Spleen (tissue), 11 donors: ENCODE results near the gene SEC11A. TPM values are rescaled to one million over a fixed set of nuclear protein-coding genes. Genes with fewer than 3 reads are reported as not detected.

ENCODE experiments used
- DNase-seq: peaks from one replicate; pipeline ENCODE4 v3.0.0-alpha.2; 2020
- H3K27ac ChIP-seq, 8 donors: fragments of 200-600 bp; sonication (generic) in 7 of 8; 1 replicate in 4 of 8; 2 replicates in 4 of 8; pipeline versions ENCODE4 v1.5.0 to v1.8.0; 2016 to 2021; ENCODE audit warnings: inconsistent platforms in 4 of 8, mild to moderate bottlenecking in 4 of 8, moderate library complexity in 1 of 8
- H3K27me3 ChIP-seq, 7 donors: fragments of 200-600 bp; sonication (generic) in 6 of 7; replicated peaks in 1 of 7; 1 replicate in 4 of 7; 2 replicates in 3 of 7; pipeline versions ENCODE4 v1.5.0 to v1.8.0; 2016 to 2021; ENCODE audit warnings: inconsistent platforms in 3 of 7, mild to moderate bottlenecking in 1 of 7
- H3K36me3 ChIP-seq, 6 donors: fragments of 200-600 bp; sonication (generic) in 5 of 6; 1 replicate in 4 of 6; 2 replicates in 2 of 6; pipeline versions ENCODE4 v1.5.0 to v1.8.0; 2016 to 2021; ENCODE audit warnings: inconsistent platforms in 2 of 6
- H3K4me1 ChIP-seq, 6 donors: fragments of 200-600 bp; sonication (generic) in 5 of 6; 1 replicate in 3 of 6; 2 replicates in 3 of 6; pipeline versions ENCODE4 v1.5.0 to v1.8.0; 2016 to 2021; ENCODE audit warnings: inconsistent platforms in 3 of 6
- H3K4me3 ChIP-seq, 8 donors: fragments of 200-600 bp; sonication (generic) in 7 of 8; 1 replicate in 4 of 8; 2 replicates in 4 of 8; pipeline versions ENCODE4 v1.5.0 to v1.8.0; 2016 to 2021; ENCODE audit warnings: inconsistent platforms in 4 of 8, mild to moderate bottlenecking in 4 of 8, moderate library complexity in 2 of 8
- H3K9me3 ChIP-seq, 8 donors: fragments of 200-600 bp; sonication (generic) in 7 of 8; 1 replicate in 4 of 8; 2 replicates in 4 of 8; pipeline versions ENCODE4 v1.5.0 to v1.8.0; 2016 to 2021; ENCODE audit warnings: inconsistent platforms in 4 of 8
- POLR2A ChIP-seq, 3 donors: fragments of 450-650 bp; IDR thresholded peaks; one replicate each; pipeline ENCODE4 v1.5.1; 2017; ENCODE audit warnings: antibody characterized with exemption in 3 of 3, mild to moderate bottlenecking in 1 of 3
- POLR2AphosphoS5 ChIP-seq, 3 donors: sonication (generic); formaldehyde crosslinking; IDR thresholded peaks; one replicate each; pipeline ENCODE4 v1.5.1; 2017; ENCODE audit warnings: antibody characterized with exemption in 3 of 3
- WGBS, 5 donors: extraction: QIAGEN DNeasy Blood & Tissue Kit in 3 of 5; methylation state at CpG; one replicate each; pipeline versions ENCODE4 v1.1.5 to v1.1.7; 2013 to 2018; 5-methylcytosine and 5-hydroxymethylcytosine counted together
- intact Hi-C: fragments of 100-400 bp; cut with DNase I; formaldehyde crosslinking; loops from one replicate; pipeline ENCODE4 v1.15.0; 2023; ENCODE audit warnings: low total_unique reads
- polyA plus RNA-seq, 3 donors: library from polyadenylated mRNA; stranded (reverse); fragments of 200-250 nt; gene quantifications; one replicate each; pipeline ENCODE4 v1.2.1, GENCODE V29; 2013
- total RNA-seq, 7 donors: library from RNA; depleted of rRNA in 3 of 7; stranded (reverse); fragments of >200 nt in 3 of 7; fragmentation: NEBNext Ultra II Directional in 4 of 7; extraction: Animal tissue kit (Norgen Biotek cat#: 25700) in 4 of 7; gene quantifications; one replicate each; pipeline versions ENCODE4 v1.1.0 to v1.2.1, GENCODE V29; 2016 to 2021
- TF ChIP-seq, protein P1 (sequence below), 11 experiments: fragments of 200-600 bp in 7 of 11; fragments of 450-650 bp in 4 of 11; sonication (generic) in 4 of 11; IDR thresholded peaks in 8 of 11; conservative IDR thresholded peaks in 3 of 11; 1 replicate in 7 of 11; 2 replicates in 4 of 11; pipeline versions ENCODE4 v1.4.0 to v1.8.0; 2016 to 2021; ENCODE audit warnings: antibody characterized with exemption in 11 of 11, inconsistent platforms in 4 of 11, mild to moderate bottlenecking in 1 of 11
- donor health status: healthy with polysubstance abuse.
- donor health status: DM: no; HTN: no; CAD: no; lungs with moderate emphysema.
- donor health status: DM: no; HTN: no; CAD: no.
- donor health status: Bipolar disorder and iron deficiency.
- donor health status: healthy.
- donor health status: DM: no; HTN: no; CAD: no.
- donor health status: DM: yes; HTN: yes; CAD: no.

The SEC11A gene
- total and polyA plus RNA-seq, 10 donors, result 86.5 to 139 (median 98.9) TPM

DNA sequence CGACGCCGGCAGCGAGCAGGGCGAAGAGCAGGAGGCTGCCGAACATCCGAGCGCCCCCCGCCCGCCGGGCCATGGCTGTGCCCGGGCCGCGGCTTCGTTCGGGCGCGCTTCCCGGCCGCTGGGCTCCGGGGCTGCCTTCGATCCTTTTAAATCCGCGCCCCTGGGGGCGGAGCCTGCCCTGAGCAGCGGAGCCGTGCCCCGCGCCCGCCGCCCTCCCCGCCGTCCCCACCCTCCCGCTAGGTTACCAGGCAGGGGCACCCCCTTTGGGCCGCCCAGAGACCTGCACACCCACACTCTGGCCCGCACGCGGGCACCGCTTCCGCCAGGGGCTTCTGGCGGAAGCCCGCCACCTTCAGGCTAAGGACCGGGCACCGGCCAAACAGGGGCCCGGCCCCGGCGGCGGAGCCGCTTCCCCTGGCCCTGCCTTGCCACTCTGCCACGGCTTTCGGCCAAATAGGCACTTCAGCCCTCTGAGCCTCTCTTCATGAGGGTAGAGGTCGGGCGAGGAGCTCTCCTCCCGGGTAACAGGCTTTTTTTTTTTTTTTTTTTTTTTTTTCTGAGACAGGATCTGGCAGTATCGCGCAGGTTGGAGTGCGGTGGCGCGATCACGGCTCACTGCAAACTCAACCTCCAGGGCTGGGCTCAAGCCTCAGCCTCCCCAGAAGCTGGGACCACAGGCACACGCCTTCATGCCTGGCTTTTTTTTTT, 57.7 kb downstream of the SEC11A start, which contains the start of gene NMB:
TSS of gene NMB (minus strand) at position 120 of the 708 bp plus-strand sequence. CDS start at position 73, 47 bp downstream.
- Histone ChIP-seq H3K9me3 (no peaks in the 10 kb centered on the region), H3K27ac (peak within 1 kb of the TSS; percentile 70 to 86 (median 80)), H3K4me3 (peak within 1 kb of the TSS; percentile 47 to 79 (median 52)), H3K27me3 (no peaks in the 10 kb centered on the region), H3K36me3 (peaks cover 0 to 6% (median 0%) of the 10 kb centered on the region in 6 donors), H3K4me1 (peaks cover 8 to 59% (median 41%) of the 10 kb centered on the region in 6 donors)
- 0 to 1% (median 1%) methylated on average over 37 to 61 of the region's 61 CpGs for WGBS, 5 donors
- intact Hi-C loops, result loop anchor here (10.0 kb wide), 1 partner anchor 63 kb away; no protein-coding TSS in a partner anchor
- DNase-seq, result peak; percentile 97
- TF ChIP-seq, protein P1, sequence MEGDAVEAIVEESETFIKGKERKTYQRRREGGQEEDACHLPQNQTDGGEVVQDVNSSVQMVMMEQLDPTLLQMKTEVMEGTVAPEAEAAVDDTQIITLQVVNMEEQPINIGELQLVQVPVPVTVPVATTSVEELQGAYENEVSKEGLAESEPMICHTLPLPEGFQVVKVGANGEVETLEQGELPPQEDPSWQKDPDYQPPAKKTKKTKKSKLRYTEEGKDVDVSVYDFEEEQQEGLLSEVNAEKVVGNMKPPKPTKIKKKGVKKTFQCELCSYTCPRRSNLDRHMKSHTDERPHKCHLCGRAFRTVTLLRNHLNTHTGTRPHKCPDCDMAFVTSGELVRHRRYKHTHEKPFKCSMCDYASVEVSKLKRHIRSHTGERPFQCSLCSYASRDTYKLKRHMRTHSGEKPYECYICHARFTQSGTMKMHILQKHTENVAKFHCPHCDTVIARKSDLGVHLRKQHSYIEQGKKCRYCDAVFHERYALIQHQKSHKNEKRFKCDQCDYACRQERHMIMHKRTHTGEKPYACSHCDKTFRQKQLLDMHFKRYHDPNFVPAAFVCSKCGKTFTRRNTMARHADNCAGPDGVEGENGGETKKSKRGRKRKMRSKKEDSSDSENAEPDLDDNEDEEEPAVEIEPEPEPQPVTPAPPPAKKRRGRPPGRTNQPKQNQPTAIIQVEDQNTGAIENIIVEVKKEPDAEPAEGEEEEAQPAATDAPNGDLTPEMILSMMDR (IDR thresholded peaks at IDR 0.05 in 8 of 11, conservative IDR thresholded peaks at IDR 0.05 in 3 of 11), result peak; percentile 41 to 86 (median 77)
- TF ChIP-seq POLR2AphosphoS5 (IDR thresholded peaks at IDR 0.05) (peak; percentile 44 to 85 (median 69)), POLR2A (IDR thresholded peaks at IDR 0.05) (no peak)

DNA sequence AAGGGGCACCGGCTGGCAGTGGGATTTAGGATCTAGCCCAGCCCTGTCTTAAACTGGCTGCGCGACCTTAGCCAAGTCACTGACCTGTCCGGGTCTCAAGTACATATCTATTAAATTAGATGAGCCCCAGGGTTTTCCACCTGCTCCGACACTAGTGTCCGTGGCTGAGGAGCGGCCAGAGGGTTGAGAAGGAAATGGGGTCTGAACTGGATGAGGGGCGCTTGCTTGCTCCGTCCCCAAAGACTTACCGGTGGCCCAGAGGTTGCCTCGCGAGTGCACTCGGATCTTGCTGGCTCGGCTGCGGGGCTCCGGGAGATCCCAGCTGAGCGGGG, 58.2 kb downstream of the SEC11A start:
- Histone ChIP-seq H3K27me3 (no peaks in the 10 kb centered on the region), H3K4me3 (peak overlapping the region; percentile 47 to 79 (median 52)), H3K27ac (peak overlapping the region; percentile 70 to 86 (median 80)), H3K4me1 (peaks cover 10 to 65% (median 46%) of the 10 kb centered on the region in 6 donors), H3K36me3 (peaks cover 0 to 9% (median 0%) of the 10 kb centered on the region in 6 donors), H3K9me3 (no peaks in the 10 kb centered on the region)
- intact Hi-C loops, result loop anchor here (10.0 kb wide), 1 partner anchor 63 kb away; no protein-coding TSS in a partner anchor
- WGBS, 5 donors, result 25 to 34% (median 26%) methylated on average over 16 to 17 of the region's 17 CpGs
- no peak for TF ChIP-seq POLR2A (IDR thresholded peaks at IDR 0.05)
- no peak for TF ChIP-seq POLR2AphosphoS5 (IDR thresholded peaks at IDR 0.05)
- TF ChIP-seq, protein P1 (IDR thresholded peaks at IDR 0.05 in 8 of 11, conservative IDR thresholded peaks at IDR 0.05 in 3 of 11), result no peak
- no peak for DNase-seq

DNA sequence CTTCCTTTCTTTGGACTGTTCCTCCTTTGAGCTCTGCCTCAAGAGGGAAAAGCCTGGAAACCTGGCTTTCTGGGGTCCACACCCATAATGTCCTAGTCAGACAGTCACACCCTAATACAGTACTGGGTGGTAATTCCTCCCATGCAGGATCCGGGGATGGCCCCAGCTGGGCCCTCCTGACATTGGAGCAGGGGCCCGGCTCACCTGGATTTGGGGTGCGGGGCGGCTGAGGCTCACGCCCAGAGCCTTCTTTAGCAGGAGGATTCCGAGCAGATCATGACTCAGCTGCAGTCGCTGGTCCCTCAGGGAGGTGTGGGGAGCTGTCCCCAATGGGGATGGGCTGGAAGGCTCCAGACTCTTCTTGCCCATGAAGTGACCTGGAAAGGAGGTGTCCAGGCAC, 59.0 kb downstream of the SEC11A start:
- Histone ChIP-seq H3K4me1 (peaks cover 10 to 72% (median 53%) of the 10 kb centered on the region in 6 donors), H3K9me3 (no peaks in the 10 kb centered on the region), H3K36me3 (peaks cover 0 to 16% (median 6%) of the 10 kb centered on the region in 6 donors), H3K4me3 (no peak overlapping the region), H3K27me3 (no peaks in the 10 kb centered on the region), H3K27ac (no peak overlapping the region)
- 90 to 99% (median 94%) methylated on average over 7 of the region's 7 CpGs for WGBS, 5 donors
- intact Hi-C loops, result loop anchor here (10.0 kb wide), 1 partner anchor 62 kb away; no protein-coding TSS in a partner anchor
- TF ChIP-seq, protein P1 (IDR thresholded peaks at IDR 0.05 in 8 of 11, conservative IDR thresholded peaks at IDR 0.05 in 3 of 11), result no peak
- TF ChIP-seq POLR2AphosphoS5 (IDR thresholded peaks at IDR 0.05) (peak in 1 of 3 donors; percentile 18), POLR2A (IDR thresholded peaks at IDR 0.05) (no peak)
- no peak for DNase-seq
